A673 (cell line): ENCODE measurements around the gene MRPL10. TPM values are rescaled to one million over a fixed set of nuclear protein-coding genes. Genes with fewer than 3 reads are reported as not detected.

Experiments used
- BruUV-seq: library from RNA; stranded (reverse); fragments of 400-500 nt; replicated peaks from 2 replicates; lab custom pipeline; 2021; lab: Mats Ljungman, UMichigan
- CTCF ChIA-PET: fragments of 300-600 bp; sonication (Branson Sonifier 250); formaldehyde crosslinking; loops from one replicate; lab custom pipeline; 2022; ENCODE audit warnings: antibody characterized with exemption; lab: Charles Lee
- POLR2A ChIA-PET: fragments of 300-600 bp; sonication (Branson Sonifier 250); formaldehyde crosslinking; loops from one replicate; lab custom pipeline; 2022; ENCODE audit warnings: antibody characterized with exemption; ENCODE audit not compliant: low non-redundant PET; lab: Charles Lee
- DNase-seq: peaks from one replicate; pipeline ENCODE4 v3.0.0-alpha.2; 2015; ENCODE audit warnings: low spot score
- H3K27ac ChIP-seq: fragments of 200-600 bp; sonication (generic); 2 replicates; pipeline ENCODE4 v1.5.1; 2016; ENCODE audit warnings: mixed run types, low read depth, mild to moderate bottlenecking, mixed read lengths, antibody characterized with exemption, low read length; ENCODE audit not compliant: poor library complexity, severe bottlenecking
- H3K27me3 ChIP-seq: fragments of 200-600 bp; sonication (generic); replicated peaks from 2 replicates; pipeline ENCODE4 v1.6.1; 2017; ENCODE audit warnings: mixed run types, low read depth, mild to moderate bottlenecking, mixed read lengths, antibody characterized with exemption, low read length; ENCODE audit not compliant: insufficient read depth, poor library complexity
- H3K36me3 ChIP-seq: fragments of 200-600 bp; sonication (generic); 2 replicates; pipeline ENCODE4 v1.6.1; 2016; ENCODE audit warnings: mixed run types, mild to moderate bottlenecking, mixed read lengths, antibody characterized with exemption, low read length; ENCODE audit not compliant: insufficient read depth, poor library complexity, severe bottlenecking
- H3K4me1 ChIP-seq: fragments of 200-600 bp; sonication (generic); 2 replicates; pipeline ENCODE4 v1.6.1; 2017; ENCODE audit warnings: mixed run types, mild to moderate bottlenecking, mixed read lengths, antibody characterized with exemption, low read length; ENCODE audit not compliant: insufficient read depth, poor library complexity, severe bottlenecking
- H3K4me3 ChIP-seq: fragments of 200-600 bp; sonication (generic); 2 replicates; pipeline ENCODE4 v1.5.1; 2016; ENCODE audit warnings: low read depth, mixed run types, mild to moderate bottlenecking, mixed read lengths, low read length; ENCODE audit not compliant: poor library complexity, severe bottlenecking
- H3K9me3 ChIP-seq: fragments of 200-600 bp; sonication (generic); 2 replicates; pipeline ENCODE4 v1.6.1; 2016; ENCODE audit warnings: mixed run types, low read depth, mild to moderate bottlenecking, mixed read lengths, antibody characterized with exemption, low read length; ENCODE audit not compliant: poor library complexity, severe bottlenecking
- EZH2 ChIP-seq: fragments of 200-600 bp; sonication (generic); IDR thresholded peaks from 2 replicates; pipeline ENCODE4 v1.6.1; 2017; ENCODE audit warnings: borderline replicate concordance, low read depth, mild to moderate bottlenecking, mixed read lengths, antibody characterized with exemption, low read length; ENCODE audit not compliant: poor library complexity, severe bottlenecking
- intact Hi-C: fragments of 100-400 bp; cut with micrococcal nuclease; formaldehyde crosslinking; loops from one replicate; pipeline ENCODE4 v1.10.0; 2022; ENCODE audit not compliant: unreplicated experiment
- total RNA-seq: library from RNA; stranded (reverse); gene quantifications from 2 replicates; pipeline ENCODE4 v1.2.3, GENCODE V29; 2021
- TF ChIP-seq, protein P1 (sequence below): fragments of 300-800, 200-600 bp; sonication (generic); conservative IDR thresholded peaks from 2 replicates; pipeline ENCODE4 v1.5.1; 2017; ENCODE audit warnings: low read depth, mild to moderate bottlenecking, antibody characterized with exemption, low read length, moderate library complexity, mixed read lengths

MRPL10 gene
- total RNA-seq, 1 experiment from 2014 or later = 30.5 TPM

- Histone ChIP-seq H3K9me3 (no peaks in the 10 kb centered on the region), H3K27ac (no peak overlapping the region), H3K27me3 (no peaks in the 10 kb centered on the region), H3K4me3 (no peak overlapping the region), H3K36me3 (no peaks in the 10 kb centered on the region), H3K4me1 (no peaks in the 10 kb centered on the region)
- no peak for DNase-seq
- POLR2A ChIA-PET = interaction anchor here (0.6 kb wide), 1 partner anchor 137 kb away, joined by 3 read pairs; no protein-coding TSS in a partner anchor
- no peak for TF ChIP-seq EZH2
- CTCF ChIA-PET = no interaction called here
- intact Hi-C loops = no loop called here
- no TSS peak for BruUV-seq
Measured at GRCh38 chr17:47839071-47839470, 7.7 kb upstream of the MRPL10 start.

GRCh38 chr17:47838636-47839035, 7.3 kb upstream of the MRPL10 start:
- Histone ChIP-seq H3K27ac (no peak overlapping the region), H3K36me3 (no peaks in the 10 kb centered on the region), H3K9me3 (no peaks in the 10 kb centered on the region), H3K27me3 (no peaks in the 10 kb centered on the region), H3K4me1 (no peaks in the 10 kb centered on the region), H3K4me3 (no peak overlapping the region)
- intact Hi-C loops = no loop called here
- ChIA-PET POLR2A (no interaction called here), CTCF (no interaction called here)
- no peak for TF ChIP-seq EZH2
- TF ChIP-seq, protein P1, sequence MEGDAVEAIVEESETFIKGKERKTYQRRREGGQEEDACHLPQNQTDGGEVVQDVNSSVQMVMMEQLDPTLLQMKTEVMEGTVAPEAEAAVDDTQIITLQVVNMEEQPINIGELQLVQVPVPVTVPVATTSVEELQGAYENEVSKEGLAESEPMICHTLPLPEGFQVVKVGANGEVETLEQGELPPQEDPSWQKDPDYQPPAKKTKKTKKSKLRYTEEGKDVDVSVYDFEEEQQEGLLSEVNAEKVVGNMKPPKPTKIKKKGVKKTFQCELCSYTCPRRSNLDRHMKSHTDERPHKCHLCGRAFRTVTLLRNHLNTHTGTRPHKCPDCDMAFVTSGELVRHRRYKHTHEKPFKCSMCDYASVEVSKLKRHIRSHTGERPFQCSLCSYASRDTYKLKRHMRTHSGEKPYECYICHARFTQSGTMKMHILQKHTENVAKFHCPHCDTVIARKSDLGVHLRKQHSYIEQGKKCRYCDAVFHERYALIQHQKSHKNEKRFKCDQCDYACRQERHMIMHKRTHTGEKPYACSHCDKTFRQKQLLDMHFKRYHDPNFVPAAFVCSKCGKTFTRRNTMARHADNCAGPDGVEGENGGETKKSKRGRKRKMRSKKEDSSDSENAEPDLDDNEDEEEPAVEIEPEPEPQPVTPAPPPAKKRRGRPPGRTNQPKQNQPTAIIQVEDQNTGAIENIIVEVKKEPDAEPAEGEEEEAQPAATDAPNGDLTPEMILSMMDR = no peak
- no TSS peak for BruUV-seq
- no peak for DNase-seq

GRCh38 chr17:47837401-47838039, 6.2 kb upstream of the MRPL10 start:
- Histone ChIP-seq H3K27me3 (no peaks in the 10 kb centered on the region), H3K4me3 (no peak overlapping the region), H3K4me1 (no peaks in the 10 kb centered on the region), H3K9me3 (no peaks in the 10 kb centered on the region), H3K36me3 (no peaks in the 10 kb centered on the region), H3K27ac (no peak overlapping the region)
- ChIA-PET CTCF (no interaction called here), POLR2A (no interaction called here)
- BruUV-seq = no TSS peak
- DNase-seq = no peak
- TF ChIP-seq EZH2 = no peak
- TF ChIP-seq, protein P1 = no peak
- intact Hi-C loops = no loop called here

DNA sequence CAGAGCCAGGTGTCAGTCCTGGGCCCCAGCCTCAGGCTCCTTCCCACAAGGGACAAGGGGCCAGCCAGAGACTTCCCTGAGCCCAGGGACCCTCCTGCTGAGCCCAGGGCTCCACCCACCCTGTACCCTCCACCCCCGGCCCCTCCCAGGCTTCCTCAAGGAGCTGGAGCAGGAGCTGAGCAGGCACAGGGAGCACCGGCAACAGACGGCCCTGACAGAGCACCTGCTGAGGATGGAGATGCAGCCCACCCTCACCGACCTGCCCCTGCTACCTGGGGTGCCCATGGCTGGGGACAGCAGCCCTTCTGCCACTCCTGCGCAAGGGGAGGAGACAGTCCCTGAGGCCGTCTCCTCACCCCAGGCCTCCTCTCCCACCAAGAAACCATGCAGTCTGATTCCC, 5.3 kb upstream of the MRPL10 start:
- no peaks in the 10 kb centered on the region for H3K9me3 ChIP-seq
- ChIA-PET POLR2A (no interaction called here), CTCF (no interaction called here)
- no peaks in the 10 kb centered on the region for H3K27me3 ChIP-seq
- H3K4me3 ChIP-seq = no peak overlapping the region
- H3K27ac ChIP-seq = no peak overlapping the region
- no peaks in the 10 kb centered on the region for H3K36me3 ChIP-seq
- DNase-seq = no peak
- TF ChIP-seq EZH2 = no peak
- TF ChIP-seq, protein P1 = no peak
- no TSS peak for BruUV-seq
- intact Hi-C loops = no loop called here
- H3K4me1 ChIP-seq = peaks cover 6% of the 10 kb centered on the region
